Activated effector memory CD4-positive, alpha-beta T cell treated with Interleukin-2 at 50 U/mL for 16 hours (primary cell): ENCODE results near the gene ADGRG6.

ENCODE experiments used
- DNase-seq: peaks from one replicate; pipeline ENCODE4 v3.0.0-alpha.2; 2020

The ADGRG6 gene

GRCh38 chr6:142292166-142292924 is 9.5 kb upstream of the ADGRG6 start:
- no peak for DNase-seq

DNA sequence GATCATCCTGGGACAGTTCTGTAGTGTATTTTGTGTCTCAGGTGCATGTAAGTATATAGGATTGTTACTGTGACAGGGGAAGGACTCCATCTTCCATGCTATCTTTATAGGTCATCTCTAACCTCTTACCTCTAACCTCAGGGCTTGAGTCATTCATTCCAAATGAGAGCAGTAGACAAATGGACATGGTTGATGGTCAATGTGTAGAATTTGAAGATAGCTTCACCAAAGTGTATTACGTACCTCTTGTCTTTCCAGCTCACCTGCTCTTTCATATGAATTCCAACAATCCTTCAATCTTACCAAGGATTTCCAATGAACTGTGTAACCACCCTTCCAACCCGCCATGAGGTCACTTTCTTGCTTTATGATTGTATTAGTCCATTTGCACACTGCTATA is 8.7 kb upstream of the ADGRG6 start:
- no peak for DNase-seq

- DNase-seq, result no peak
Measured at GRCh38 chr6:142294679-142295078, 7.1 kb upstream of the ADGRG6 start.

- DNase-seq, result no peak
Measured at GRCh38 chr6:142296975-142297604, 4.7 kb upstream of the ADGRG6 start.

DNA sequence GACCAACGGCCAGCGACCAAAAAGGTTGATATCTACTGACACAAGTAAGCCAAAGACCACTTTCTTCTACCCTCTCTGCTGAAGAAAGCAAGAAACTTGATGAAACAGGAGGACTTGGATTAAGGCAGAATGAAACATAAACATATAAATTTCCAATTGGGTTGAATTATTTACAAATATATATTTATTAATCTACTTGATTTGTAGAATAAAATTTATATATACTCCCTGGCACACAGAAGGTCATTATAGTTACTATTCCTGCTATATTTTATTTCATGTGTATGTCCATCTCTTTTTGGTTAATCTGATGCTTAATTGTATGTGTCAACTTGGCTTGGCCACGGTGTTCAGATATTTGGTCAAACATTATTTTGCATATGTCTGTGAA is 4.2 kb upstream of the ADGRG6 start:
- no peak for DNase-seq

DNA sequence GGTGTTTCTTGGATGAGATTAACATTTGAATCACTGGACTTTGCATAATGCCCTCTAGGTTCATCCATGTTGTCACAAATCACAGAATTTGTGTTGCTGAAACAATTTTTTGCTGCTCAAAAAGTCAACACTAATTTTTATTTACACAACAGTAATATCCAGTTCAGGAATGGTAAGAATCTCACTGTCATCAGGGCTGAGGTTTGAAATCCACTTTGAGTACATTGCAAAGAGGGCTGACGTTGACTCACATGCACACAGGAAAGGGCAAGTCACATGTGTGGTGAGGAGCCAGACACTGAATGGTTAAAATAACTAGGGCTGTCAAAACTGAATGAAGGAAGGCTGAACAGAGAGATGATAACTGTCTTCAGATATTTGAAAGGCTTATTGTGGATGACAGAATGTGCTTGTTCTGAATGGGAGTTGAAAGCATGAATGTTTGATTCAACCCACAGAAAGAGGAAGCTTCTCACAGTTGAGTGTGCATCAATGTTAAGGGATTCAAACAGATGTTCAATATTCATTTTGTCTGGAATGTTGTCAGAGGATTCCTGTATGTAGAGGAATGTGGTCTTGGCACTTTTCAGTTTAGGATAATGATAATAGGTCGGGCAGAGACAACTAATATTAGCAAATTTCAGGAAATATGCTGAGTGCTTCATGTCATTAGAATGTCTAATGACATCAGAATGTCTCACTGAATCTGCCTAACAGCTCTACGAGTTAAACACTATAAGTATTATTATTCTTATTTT is 3.6 kb upstream of the ADGRG6 start:
- no peak for DNase-seq

DNA sequence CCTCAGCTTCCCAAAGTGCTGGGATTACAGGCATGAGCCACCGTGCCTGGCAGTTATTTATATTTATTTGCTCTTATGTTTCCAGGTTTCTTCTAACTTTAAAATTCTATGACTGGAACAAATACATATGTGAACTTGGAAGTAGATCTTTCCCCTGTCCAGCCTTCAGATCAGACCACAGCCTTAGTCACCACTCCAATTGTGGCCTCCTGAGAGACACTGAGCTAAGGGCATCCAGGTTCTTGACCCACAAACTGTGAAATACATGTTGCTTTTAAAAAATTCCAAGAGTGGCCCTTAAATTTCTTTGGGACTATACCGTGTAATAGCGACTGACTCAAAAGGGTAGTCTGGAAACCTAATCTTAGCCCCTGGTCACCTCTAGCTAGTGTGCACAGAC is 1.5 kb upstream of the ADGRG6 start:
- DNase-seq, result no peak

- no peak for DNase-seq
Measured at GRCh38 chr6:142300758-142301650, 803 bp upstream of the ADGRG6 start.

GRCh38 chr6:142302421-142303175 is 791 bp downstream of the ADGRG6 start:
- no peak for DNase-seq

DNA sequence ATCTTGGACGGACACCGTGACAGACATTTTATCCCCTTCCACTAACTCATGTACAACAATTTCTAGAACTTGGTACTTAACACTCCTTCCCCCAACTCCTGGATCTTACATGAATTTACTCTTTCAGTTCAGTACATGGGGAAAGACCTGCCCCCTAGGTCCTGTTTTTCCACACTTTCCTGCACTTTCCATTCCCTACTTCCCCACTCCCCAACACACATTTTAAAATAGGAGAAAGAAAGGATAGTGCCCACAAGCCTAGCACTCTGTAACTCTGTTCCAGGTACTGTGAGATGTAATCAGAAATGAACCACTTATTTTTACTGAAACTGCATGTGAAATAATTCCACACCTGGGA is 1.3 kb downstream of the ADGRG6 start:
- DNase-seq, result no peak

DNA sequence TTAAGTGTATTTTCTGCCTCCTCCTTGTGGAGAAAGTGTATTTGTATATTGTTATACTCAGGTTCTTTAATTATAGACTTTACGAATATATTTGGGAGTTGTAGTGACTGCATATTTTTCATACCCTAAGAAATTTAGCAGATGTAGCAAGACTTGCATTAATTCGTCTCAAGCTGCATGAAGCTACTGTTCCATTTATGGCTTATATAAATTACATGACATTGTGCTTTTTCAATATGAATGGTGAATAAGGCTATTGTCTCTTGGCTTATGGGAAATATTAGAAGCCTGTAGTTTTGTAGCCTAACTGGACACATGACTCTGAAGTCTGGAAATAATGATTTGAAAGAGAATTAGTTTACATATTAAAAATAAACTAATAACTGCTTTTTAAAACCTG is 2.4 kb downstream of the ADGRG6 start:
- no peak for DNase-seq

DNA sequence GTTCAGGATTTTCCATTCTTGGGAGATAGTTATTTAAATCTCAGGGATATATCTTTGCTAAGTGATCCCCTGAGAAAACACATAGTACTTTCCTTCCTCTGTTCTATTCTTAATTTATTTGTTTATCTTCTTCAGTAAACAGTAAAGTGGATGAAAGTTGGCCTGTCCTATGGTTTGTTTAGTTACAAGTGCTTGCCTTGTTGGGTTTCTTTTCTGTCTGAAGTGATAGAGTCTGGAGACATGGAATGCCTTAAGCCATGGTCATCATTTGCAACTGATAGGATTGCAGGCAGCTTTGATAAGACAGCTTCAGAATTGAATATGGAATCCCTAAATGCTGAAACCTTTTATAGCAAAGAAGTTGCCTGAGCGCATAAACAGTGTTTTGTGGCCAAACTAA is 4.9 kb downstream of the ADGRG6 start:
- no peak for DNase-seq

- DNase-seq, result no peak
Measured at GRCh38 chr6:142307963-142308748, 6.3 kb downstream of the ADGRG6 start.

DNA sequence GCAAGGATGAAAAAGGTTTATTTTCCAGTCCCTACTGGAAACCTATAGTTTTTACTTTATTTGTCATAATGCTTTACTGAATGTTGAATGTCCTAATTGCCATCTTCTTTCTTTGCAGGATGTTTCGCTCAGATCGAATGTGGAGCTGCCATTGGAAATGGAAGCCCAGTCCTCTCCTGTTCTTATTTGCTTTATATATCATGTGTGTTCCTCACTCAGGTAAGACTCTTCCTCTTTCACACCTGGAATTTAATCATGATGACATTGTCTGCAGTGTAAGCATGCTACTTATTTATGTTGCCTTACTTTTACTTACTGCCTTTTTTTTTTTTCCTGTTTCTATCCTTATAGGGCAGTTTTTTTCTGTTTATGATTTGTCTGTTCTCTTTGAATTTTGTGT is 7.6 kb downstream of the ADGRG6 start:
- no peak for DNase-seq

GRCh38 chr6:142313284-142313683 is 11.5 kb downstream of the ADGRG6 start:
- DNase-seq, result no peak

DNA sequence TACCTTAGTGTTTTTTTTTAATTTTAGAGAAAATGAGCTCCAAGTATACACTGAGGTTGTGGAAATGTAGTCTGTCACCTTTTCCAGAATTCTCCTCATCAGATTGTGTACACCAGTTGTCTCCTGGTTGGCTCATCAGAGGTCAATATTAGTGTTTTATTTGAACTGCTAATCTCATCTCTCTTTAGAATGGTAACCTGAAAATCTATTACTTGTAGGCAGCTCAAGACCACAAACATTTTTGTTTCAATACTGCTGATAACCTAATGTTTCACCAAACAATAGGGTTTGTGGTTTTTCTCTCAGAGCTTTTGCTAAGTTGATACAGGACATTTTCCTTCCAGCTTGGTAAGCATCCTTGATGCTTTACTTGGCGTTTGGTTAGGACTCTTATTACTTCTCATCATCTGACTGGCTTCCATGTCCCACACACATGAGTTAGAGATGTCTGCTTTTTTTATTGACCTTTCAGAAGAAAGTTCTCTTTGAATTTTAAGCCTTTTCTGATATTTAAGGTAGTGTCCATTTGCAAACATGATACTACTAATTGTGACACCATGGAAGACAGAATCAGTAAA is 15.1 kb downstream of the ADGRG6 start:
- no peak for DNase-seq

DNA sequence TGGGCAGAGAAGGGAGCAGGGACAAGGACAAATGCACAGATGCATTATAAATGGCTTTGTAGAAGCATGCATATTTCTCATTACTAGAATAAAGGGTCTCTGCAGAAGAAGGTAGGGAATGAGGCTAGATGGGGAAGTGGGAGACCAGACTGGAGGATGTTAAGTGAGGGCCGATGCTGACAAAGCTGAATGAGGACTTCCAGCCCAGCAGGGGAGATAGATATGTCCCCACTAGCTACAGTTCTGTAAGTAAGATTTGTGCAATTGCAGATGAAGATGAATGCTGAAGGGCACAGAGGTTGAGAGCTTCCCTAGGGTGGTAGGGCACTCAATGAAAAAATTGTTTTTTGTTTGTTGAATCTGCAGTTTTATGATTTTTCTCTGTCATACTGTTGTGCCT is 16.9 kb downstream of the ADGRG6 start:
- DNase-seq, result no peak

DNA sequence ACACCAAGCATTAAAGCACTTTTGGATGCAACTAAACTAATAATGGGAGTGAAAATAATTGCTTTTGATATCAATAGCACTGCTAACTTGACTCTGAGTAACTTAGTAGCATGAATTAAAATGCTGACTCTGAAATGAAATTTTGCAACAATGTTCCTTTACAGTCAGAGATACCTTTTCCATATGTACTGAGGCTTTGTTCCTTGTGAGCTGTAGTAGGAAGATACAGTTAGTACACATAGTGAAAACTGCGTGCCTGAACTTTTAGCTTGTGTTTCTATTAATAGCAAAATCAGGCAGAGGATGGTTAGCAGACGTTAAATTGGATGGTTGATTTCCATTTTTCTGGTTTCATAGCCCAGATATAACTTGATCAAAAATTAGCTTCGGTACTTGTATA is 18.6 kb downstream of the ADGRG6 start:
- DNase-seq, result no peak

GRCh38 chr6:142321451-142321850 is 19.6 kb downstream of the ADGRG6 start:
- DNase-seq, result no peak

DNA sequence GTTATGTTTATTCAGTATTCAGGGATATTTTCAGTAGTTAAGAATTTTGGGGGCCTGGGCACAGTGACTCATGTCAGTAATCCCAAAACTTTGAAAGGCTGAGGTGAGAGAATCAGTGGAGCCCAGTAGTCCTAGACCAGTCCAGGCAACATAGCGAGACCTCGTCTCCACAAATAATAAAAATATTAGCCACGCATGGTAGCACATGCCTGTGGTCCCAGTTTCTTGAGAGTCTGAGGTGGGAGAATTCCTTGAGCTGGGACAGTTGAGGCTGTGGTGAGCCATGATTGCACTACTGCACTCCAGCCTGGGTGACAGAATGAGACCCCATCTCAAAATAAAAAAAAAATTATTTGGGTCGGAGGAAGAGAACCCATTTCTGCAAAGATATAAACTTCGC is 20.3 kb downstream of the ADGRG6 start:
- DNase-seq, result no peak

GRCh38 chr6:142322504-142323198 is 20.8 kb downstream of the ADGRG6 start:
- no peak for DNase-seq
